ENCODE results near the gene THBD. TPM values are rescaled to one million over a fixed set of nuclear protein-coding genes. Genes with fewer than 3 reads are reported as not detected.

Gene THBD
- total and polyA plus RNA-seq, 2 experiments from 2014 or later = 5.9 to 15.6 TPM

GRCh38 chr20:23043376-23043775 is 6.1 kb downstream of the THBD start:
- H3K4me3 ChIP-seq = no peak overlapping the region
- no peaks in the 10 kb centered on the region for H3K9me2 ChIP-seq (ENCODE audit: insufficient read depth)
- no peaks in the 10 kb centered on the region for H3K9me3 ChIP-seq (ENCODE audit: low read depth)
- 89% methylated on average over 6 of the region's 6 CpGs for WGBS, 2 experiments (ENCODE audit: low coverage in 1 of 2, low lambda C conversion rate in 2 of 2, missing lambda C conversion rate in 2 of 2)
- peaks cover 15% of the 10 kb centered on the region; the same call in 1 of the 2 replicates for H3K27me3 ChIP-seq (replicated peaks; ENCODE audit: insufficient read depth)
- H3K4me1 ChIP-seq (ENCODE audit: insufficient read depth) = peaks cover 10% of the 10 kb centered on the region; the same call in 1 of the 2 replicates
- H3K36me3 ChIP-seq (ENCODE audit: low read depth) = no peaks in the 10 kb centered on the region
- no peak overlapping the region for H2AFZ ChIP-seq
- peaks cover 5% of the 10 kb centered on the region for H3K79me2 ChIP-seq (ENCODE audit: insufficient read depth)
- DNase-seq = no peak
- in situ Hi-C loops (cut with MboI) = no loop called here
- no peak overlapping the region for H3K27ac ChIP-seq
- no peak overlapping the region for H3K9ac ChIP-seq
- no peaks in the 10 kb centered on the region for H4K20me1 ChIP-seq (ENCODE audit: insufficient read depth)
- no peak overlapping the region for H3K4me2 ChIP-seq (ENCODE audit: unreplicated experiment)
- TF ChIP-seq EZH2phosphoT487 (IDR thresholded peaks at IDR 0.05; ENCODE audit: insufficient read depth, low read depth) (no peak), EZH2 (IDR thresholded peaks at IDR 0.05; ENCODE audit: insufficient read depth, poor library complexity, severe bottlenecking) (no peak)
- peaks cover 21% of the 10 kb centered on the region for H3F3A ChIP-seq (ENCODE audit: insufficient read depth)

- H3K36me3 ChIP-seq (ENCODE audit: low read depth) = no peaks in the 10 kb centered on the region
- no peak overlapping the region for H3K4me3 ChIP-seq
- in situ Hi-C loops (cut with MboI) = no loop called here
- H3F3A ChIP-seq (ENCODE audit: insufficient read depth) = peaks cover 21% of the 10 kb centered on the region
- H3K9me3 ChIP-seq (ENCODE audit: low read depth) = no peaks in the 10 kb centered on the region
- no peaks in the 10 kb centered on the region for H3K9me2 ChIP-seq (ENCODE audit: insufficient read depth)
- no peaks in the 10 kb centered on the region for H4K20me1 ChIP-seq (ENCODE audit: insufficient read depth)
- peaks cover 10% of the 10 kb centered on the region; the same call in 1 of the 2 replicates for H3K4me1 ChIP-seq (ENCODE audit: insufficient read depth)
- WGBS, 2 experiments (ENCODE audit: low coverage in 1 of 2, low lambda C conversion rate in 2 of 2, missing lambda C conversion rate in 2 of 2) = 27 to 37% methylated on average over 3 of the region's 3 CpGs
- no peak for DNase-seq
- no peak overlapping the region for H3K9ac ChIP-seq
- TF ChIP-seq EZH2 (IDR thresholded peaks at IDR 0.05; ENCODE audit: insufficient read depth, poor library complexity, severe bottlenecking) = no peak
- TF ChIP-seq EZH2phosphoT487 (IDR thresholded peaks at IDR 0.05; ENCODE audit: insufficient read depth, low read depth) = no peak
- no peak overlapping the region for H2AFZ ChIP-seq
- H3K79me2 ChIP-seq (ENCODE audit: insufficient read depth) = peaks cover 1% of the 10 kb centered on the region; the same call in 1 of the 2 replicates
- no peak overlapping the region for H3K27ac ChIP-seq
- peaks cover 26% of the 10 kb centered on the region for H3K27me3 ChIP-seq (replicated peaks; ENCODE audit: insufficient read depth)
- H3K4me2 ChIP-seq (ENCODE audit: unreplicated experiment) = no peak overlapping the region
These were observed 7.2 kb downstream of the THBD start for GRCh38 chr20:23042270-23042669.

GRCh38 chr20:23039885-23040508 is 9.5 kb downstream of the THBD start:
- Histone ChIP-seq H3K27me3 (replicated peaks; ENCODE audit: insufficient read depth) (peaks cover 30% of the 10 kb centered on the region), H3K4me1 (ENCODE audit: insufficient read depth) (no peaks in the 10 kb centered on the region), H3K9ac (no peak overlapping the region), H3K27ac (no peak overlapping the region), H3K4me3 (no peak overlapping the region), H3F3A (ENCODE audit: insufficient read depth) (peaks cover 2% of the 10 kb centered on the region; the same call in 1 of the 2 replicates), H4K20me1 (ENCODE audit: insufficient read depth) (no peaks in the 10 kb centered on the region), H3K79me2 (ENCODE audit: insufficient read depth) (no peaks in the 10 kb centered on the region), H3K4me2 (ENCODE audit: unreplicated experiment) (no peak overlapping the region), H3K36me3 (ENCODE audit: low read depth) (no peaks in the 10 kb centered on the region), H3K9me2 (ENCODE audit: insufficient read depth) (no peaks in the 10 kb centered on the region), H3K9me3 (ENCODE audit: low read depth) (no peaks in the 10 kb centered on the region), H2AFZ (no peak overlapping the region)
- DNase-seq = no peak
- 78 to 79% methylated on average over 3 of the region's 3 CpGs for WGBS, 2 experiments (ENCODE audit: low coverage in 1 of 2, low lambda C conversion rate in 2 of 2, missing lambda C conversion rate in 2 of 2)
- in situ Hi-C loops (cut with MboI) = no loop called here
- TF ChIP-seq EZH2phosphoT487 (IDR thresholded peaks at IDR 0.05; ENCODE audit: insufficient read depth, low read depth) (no peak), EZH2 (IDR thresholded peaks at IDR 0.05; ENCODE audit: insufficient read depth, poor library complexity, severe bottlenecking) (no peak)

GRCh38 chr20:23039136-23039875 is 10.2 kb downstream of the THBD start:
- Histone ChIP-seq H3K9me2 (ENCODE audit: insufficient read depth) (no peaks in the 10 kb centered on the region), H3K4me3 (no peak overlapping the region), H3K4me1 (ENCODE audit: insufficient read depth) (no peaks in the 10 kb centered on the region), H3K9ac (no peak overlapping the region), H3K27ac (no peak overlapping the region), H3K9me3 (ENCODE audit: low read depth) (no peaks in the 10 kb centered on the region), H2AFZ (no peak overlapping the region), H3K4me2 (ENCODE audit: unreplicated experiment) (no peak overlapping the region), H3K79me2 (ENCODE audit: insufficient read depth) (no peaks in the 10 kb centered on the region), H3F3A (ENCODE audit: insufficient read depth) (no peaks in the 10 kb centered on the region), H3K27me3 (replicated peaks; ENCODE audit: insufficient read depth) (peaks cover 30% of the 10 kb centered on the region), H3K36me3 (ENCODE audit: low read depth) (no peaks in the 10 kb centered on the region), H4K20me1 (ENCODE audit: insufficient read depth) (no peaks in the 10 kb centered on the region)
- no peak for TF ChIP-seq EZH2 (IDR thresholded peaks at IDR 0.05; ENCODE audit: insufficient read depth, poor library complexity, severe bottlenecking)
- no peak for TF ChIP-seq EZH2phosphoT487 (IDR thresholded peaks at IDR 0.05; ENCODE audit: insufficient read depth, low read depth)
- no peak for DNase-seq
- 78 to 79% methylated on average over 5 of the region's 5 CpGs for WGBS, 2 experiments (ENCODE audit: low coverage in 1 of 2, low lambda C conversion rate in 2 of 2, missing lambda C conversion rate in 2 of 2)
- in situ Hi-C loops (cut with MboI) = no loop called here

All from GM23248 (cell line).